HEK293 (cell line): ENCODE results near the gene MAP3K4.
A peak's percentile ranks its signal among the peaks of the same experiment; 100 is the strongest.

ENCODE experiments used
- GLIS2 ChIP-seq: fragments of 450-650 bp; formaldehyde crosslinking; IDR thresholded peaks from 2 replicates; pipeline ENCODE4 v1.5.1; 2016; ENCODE audit warnings: missing biosample characterization, missing genetic modification characterization
- HIC1 ChIP-seq: fragments of 450-650 bp; formaldehyde crosslinking; IDR thresholded peaks from 2 replicates; pipeline ENCODE4 v1.5.1; 2016; ENCODE audit warnings: missing biosample characterization, missing genetic modification characterization
- HOXC10 ChIP-seq: sonication (generic); formaldehyde crosslinking; IDR thresholded peaks from 2 replicates; pipeline ENCODE4 v1.8.1; 2023; ENCODE audit warnings: mild to moderate bottlenecking, missing genetic modification reagents
- IKZF3 ChIP-seq: fragments of 450-650 bp; IDR thresholded peaks from 2 replicates; pipeline ENCODE4 v1.5.0; 2018; ENCODE audit warnings: missing biosample characterization, mild to moderate bottlenecking, missing genetic modification characterization, moderate library complexity
- KLF8 ChIP-seq: fragments of 450-650 bp; formaldehyde crosslinking; IDR thresholded peaks from 2 replicates; pipeline ENCODE4 v1.5.1; 2016; ENCODE audit warnings: missing biosample characterization, missing genetic modification characterization
- PATZ1 ChIP-seq: fragments of 450-650 bp; formaldehyde crosslinking; IDR thresholded peaks from 2 replicates; pipeline ENCODE4 v1.5.1; 2016; ENCODE audit warnings: missing biosample characterization, missing genetic modification characterization
- SP2 ChIP-seq: fragments of 450-650 bp; formaldehyde crosslinking; IDR thresholded peaks from 2 replicates; pipeline ENCODE4 v1.5.1; 2016; ENCODE audit warnings: missing biosample characterization, missing genetic modification characterization
- SP3 ChIP-seq: fragments of 450-650 bp; formaldehyde crosslinking; IDR thresholded peaks from 2 replicates; pipeline ENCODE4 v1.5.1; 2016; ENCODE audit warnings: missing biosample characterization, missing genetic modification characterization
- WT1 ChIP-seq: fragments of 450-650 bp; formaldehyde crosslinking; IDR thresholded peaks from 2 replicates; pipeline ENCODE4 v1.5.1; 2016; ENCODE audit warnings: missing biosample characterization, missing genetic modification characterization
- YY2 ChIP-seq: fragments of 450-650 bp; formaldehyde crosslinking; IDR thresholded peaks from 2 replicates; pipeline ENCODE4 v1.5.1; 2016; ENCODE audit warnings: missing biosample characterization, missing genetic modification characterization
- ZBTB20 ChIP-seq: fragments of 450-650 bp; formaldehyde crosslinking; IDR thresholded peaks from 2 replicates; pipeline ENCODE4 v1.5.1; 2016; ENCODE audit warnings: missing biosample characterization, missing genetic modification characterization
- ZBTB26 ChIP-seq: fragments of 450-650 bp; formaldehyde crosslinking; optimal IDR thresholded peaks from 2 replicates; pipeline ENCODE3; 2016; ENCODE audit warnings: missing biosample characterization, mild to moderate bottlenecking, missing genetic modification characterization
- ZBTB48 ChIP-seq: fragments of 450-650 bp; formaldehyde crosslinking; IDR thresholded peaks from 2 replicates; pipeline ENCODE4 v1.5.1; 2016; ENCODE audit warnings: missing biosample characterization, missing genetic modification characterization
- ZBTB8A ChIP-seq: fragments of 450-650 bp; formaldehyde crosslinking; IDR thresholded peaks from 2 replicates; pipeline ENCODE4 v1.5.1; 2016; ENCODE audit warnings: missing biosample characterization, missing genetic modification characterization
- ZNF423 ChIP-seq: fragments of 450-650 bp; formaldehyde crosslinking; IDR thresholded peaks from 2 replicates; pipeline ENCODE4 v1.5.1; 2016; ENCODE audit warnings: missing biosample characterization, missing genetic modification characterization
- ZNF518A ChIP-seq: fragments of 450-650 bp; formaldehyde crosslinking; conservative IDR thresholded peaks from 2 replicates; pipeline ENCODE4 v1.5.1; 2016; ENCODE audit warnings: low read depth, missing biosample characterization, missing genetic modification characterization
- ZNF561 ChIP-seq: fragments of 450-650 bp; IDR thresholded peaks from 2 replicates; pipeline ENCODE4 v1.5.1; 2018; ENCODE audit warnings: missing biosample characterization, missing genetic modification characterization, borderline replicate concordance
- ZNF596 ChIP-seq: fragments of 450-650 bp; IDR thresholded peaks from 2 replicates; pipeline ENCODE4 v1.5.0; 2018; ENCODE audit warnings: missing biosample characterization, mild to moderate bottlenecking, missing genetic modification characterization, moderate library complexity
- ZNF600 ChIP-seq: fragments of 450-650 bp; formaldehyde crosslinking; IDR thresholded peaks from 2 replicates; pipeline ENCODE4 v1.5.1; 2016; ENCODE audit warnings: missing biosample characterization, missing genetic modification characterization
- ZNF626 ChIP-seq: fragments of 450-650 bp; sonication (Bioruptor Pico); formaldehyde crosslinking; IDR thresholded peaks from 2 replicates; pipeline ENCODE4 v1.5.1; 2018; ENCODE audit warnings: missing biosample characterization, missing genetic modification characterization, inconsistent platforms
- ZNF629 ChIP-seq: fragments of 450-650 bp; formaldehyde crosslinking; IDR thresholded peaks from 2 replicates; pipeline ENCODE4 v1.5.1; 2017; ENCODE audit warnings: missing biosample characterization, missing genetic modification characterization
- ZNF660 ChIP-seq: fragments of 450-650 bp; IDR thresholded peaks from 2 replicates; pipeline ENCODE4 v1.5.1; 2018; ENCODE audit warnings: missing biosample characterization, mild to moderate bottlenecking, missing genetic modification characterization
- ZNF76 ChIP-seq: fragments of 450-650 bp; formaldehyde crosslinking; IDR thresholded peaks from 2 replicates; pipeline ENCODE4; 2016; ENCODE audit warnings: low read depth, missing biosample characterization, missing genetic modification characterization, borderline replicate concordance
- TF ChIP-seq, protein P1 (sequence below): sonication (generic); formaldehyde crosslinking; IDR thresholded peaks from 2 replicates; pipeline ENCODE4 v1.8.1; 2022; ENCODE audit warnings: mild to moderate bottlenecking, moderate library complexity, missing genetic modification reagents
- TF ChIP-seq, protein P2 (sequence below): fragments of 450-650 bp; formaldehyde crosslinking; IDR thresholded peaks from 2 replicates; pipeline ENCODE4 v1.5.1; 2017; ENCODE audit warnings: missing biosample characterization, mild to moderate bottlenecking, missing genetic modification characterization, moderate library complexity

MAP3K4 gene

GRCh38 chr6:160991406-160992060, at the start of gene MAP3K4 (continued):
- TF ChIP-seq ZNF596 (tag by site-specific recombination) (0 out of 2 replicates have a peak, but pooled peaks have one; percentile 4), ZNF626 (tag by site-specific recombination) (no peak; the same call in 1 of the 2 replicates), SP2 (tag by site-specific recombination) (peak; percentile 75), HIC1 (tag by site-specific recombination) (peak; percentile 57), ZBTB48 (peak; percentile 72), PATZ1 (tag by site-specific recombination) (no peak; the same call in 1 of the 2 replicates), KLF8 (tag by site-specific recombination) (peak; percentile 46; the same call in 1 of the 2 replicates), ZNF423 (tag by site-specific recombination) (peak; percentile 80), ZBTB20 (peak; percentile 55; the same call in 1 of the 2 replicates), ZNF518A (tag by site-specific recombination) (no peak), WT1 (tag by site-specific recombination) (no peak), HOXC10 (peak; percentile 85; the same call in 1 of the 2 replicates), ZNF561 (peak; percentile 48; the same call in 1 of the 2 replicates), IKZF3 (tag by site-specific recombination) (0 out of 2 replicates have a peak, but pooled peaks have one; percentile 28), ZBTB8A (tag by site-specific recombination) (peak; percentile 87), ZNF76 (tag by site-specific recombination) (peak; percentile 87), ZNF600 (peak; percentile 82), SP3 (peak; percentile 66), GLIS2 (tag by site-specific recombination) (peak; percentile 64), ZBTB26 (tag by site-specific recombination) (peak; percentile 89), ZNF660 (0 out of 2 replicates have a peak, but pooled peaks have one; percentile 10), YY2 (peak; percentile 83), ZNF629 (peak; percentile 3; the same call in 1 of the 2 replicates)
- TF ChIP-seq, protein P1, sequence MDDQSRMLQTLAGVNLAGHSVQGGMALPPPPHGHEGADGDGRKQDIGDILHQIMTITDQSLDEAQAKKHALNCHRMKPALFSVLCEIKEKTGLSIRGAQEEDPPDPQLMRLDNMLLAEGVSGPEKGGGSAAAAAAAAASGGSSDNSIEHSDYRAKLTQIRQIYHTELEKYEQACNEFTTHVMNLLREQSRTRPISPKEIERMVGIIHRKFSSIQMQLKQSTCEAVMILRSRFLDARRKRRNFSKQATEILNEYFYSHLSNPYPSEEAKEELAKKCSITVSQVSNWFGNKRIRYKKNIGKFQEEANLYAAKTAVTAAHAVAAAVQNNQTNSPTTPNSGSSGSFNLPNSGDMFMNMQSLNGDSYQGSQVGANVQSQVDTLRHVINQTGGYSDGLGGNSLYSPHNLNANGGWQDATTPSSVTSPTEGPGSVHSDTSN (CRISPR knock-in tag): peak; percentile 95
- TF ChIP-seq, protein P2, sequence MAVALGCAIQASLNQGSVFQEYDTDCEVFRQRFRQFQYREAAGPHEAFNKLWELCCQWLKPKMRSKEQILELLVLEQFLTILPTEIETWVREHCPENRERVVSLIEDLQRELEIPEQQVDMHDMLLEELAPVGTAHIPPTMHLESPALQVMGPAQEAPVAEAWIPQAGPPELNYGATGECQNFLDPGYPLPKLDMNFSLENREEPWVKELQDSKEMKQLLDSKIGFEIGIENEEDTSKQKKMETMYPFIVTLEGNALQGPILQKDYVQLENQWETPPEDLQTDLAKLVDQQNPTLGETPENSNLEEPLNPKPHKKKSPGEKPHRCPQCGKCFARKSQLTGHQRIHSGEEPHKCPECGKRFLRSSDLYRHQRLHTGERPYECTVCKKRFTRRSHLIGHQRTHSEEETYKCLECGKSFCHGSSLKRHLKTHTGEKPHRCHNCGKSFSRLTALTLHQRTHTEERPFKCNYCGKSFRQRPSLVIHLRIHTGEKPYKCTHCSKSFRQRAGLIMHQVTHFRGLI: peak; percentile 14; the same call in 1 of the 2 replicates
